ENCODE measurements around the gene CHN2. TPM values are rescaled to one million over a fixed set of nuclear protein-coding genes. Genes with fewer than 3 reads are reported as not detected.
A peak's percentile ranks its signal among the peaks of the same experiment; 100 is the strongest.

CHN2 gene
- total RNA-seq, 1 experiment from 2014 or later, result 5.0 TPM

DNA sequence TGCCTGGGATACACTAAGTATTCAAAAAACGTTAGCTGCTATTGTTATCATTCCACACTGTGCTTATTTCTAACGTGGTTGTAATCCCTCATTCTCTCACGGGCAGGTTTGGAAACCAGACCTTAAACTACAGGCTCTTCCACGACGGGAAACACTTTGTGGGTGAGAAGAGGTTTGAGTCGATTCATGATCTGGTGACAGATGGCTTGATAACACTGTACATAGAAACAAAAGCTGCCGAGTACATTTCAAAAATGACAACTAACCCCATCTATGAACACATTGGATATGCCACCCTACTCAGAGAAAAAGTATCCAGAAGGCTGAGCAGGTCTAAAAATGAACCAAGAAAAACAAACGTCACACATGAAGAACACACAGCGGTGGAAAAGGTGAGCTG, 205.9 kb downstream of the CHN2 start:
- ChIA-PET POLR2A (no interaction called here), CTCF (interaction anchor here (1.4 to 2.0 kb wide), 2 partner anchors 211 to 478 kb away, joined by 3 to 13 read pairs; no protein-coding TSS in a partner anchor)
- ATAC-seq (no peak), DNase-seq (ENCODE audit: low spot score) (no peak)
- Mint-ChIP-seq H3K4me3 (no peak overlapping the region), H3K27ac (no peak overlapping the region), H3K9me3 (no peaks in the 10 kb centered on the region), H3K4me1 (peaks cover 7% of the 10 kb centered on the region; the same call in 1 of the 2 replicates), H3K27me3 (ENCODE audit: low read depth) (no peaks in the 10 kb centered on the region), H3K36me3 (no peaks in the 10 kb centered on the region)
- no peak for TF ChIP-seq GTF2I (CRISPR knock-in tag; conservative IDR thresholded peaks at IDR 0.05)
- TF ChIP-seq NR3C1 (CRISPR knock-in tag; conservative IDR thresholded peaks at IDR 0.05; ENCODE audit: low read depth), result no peak
- TF ChIP-seq, protein P1, sequence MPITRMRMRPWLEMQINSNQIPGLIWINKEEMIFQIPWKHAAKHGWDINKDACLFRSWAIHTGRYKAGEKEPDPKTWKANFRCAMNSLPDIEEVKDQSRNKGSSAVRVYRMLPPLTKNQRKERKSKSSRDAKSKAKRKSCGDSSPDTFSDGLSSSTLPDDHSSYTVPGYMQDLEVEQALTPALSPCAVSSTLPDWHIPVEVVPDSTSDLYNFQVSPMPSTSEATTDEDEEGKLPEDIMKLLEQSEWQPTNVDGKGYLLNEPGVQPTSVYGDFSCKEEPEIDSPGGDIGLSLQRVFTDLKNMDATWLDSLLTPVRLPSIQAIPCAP (CRISPR knock-in tag; IDR thresholded peaks at IDR 0.05), result no peak
- TF ChIP-seq, protein P2, sequence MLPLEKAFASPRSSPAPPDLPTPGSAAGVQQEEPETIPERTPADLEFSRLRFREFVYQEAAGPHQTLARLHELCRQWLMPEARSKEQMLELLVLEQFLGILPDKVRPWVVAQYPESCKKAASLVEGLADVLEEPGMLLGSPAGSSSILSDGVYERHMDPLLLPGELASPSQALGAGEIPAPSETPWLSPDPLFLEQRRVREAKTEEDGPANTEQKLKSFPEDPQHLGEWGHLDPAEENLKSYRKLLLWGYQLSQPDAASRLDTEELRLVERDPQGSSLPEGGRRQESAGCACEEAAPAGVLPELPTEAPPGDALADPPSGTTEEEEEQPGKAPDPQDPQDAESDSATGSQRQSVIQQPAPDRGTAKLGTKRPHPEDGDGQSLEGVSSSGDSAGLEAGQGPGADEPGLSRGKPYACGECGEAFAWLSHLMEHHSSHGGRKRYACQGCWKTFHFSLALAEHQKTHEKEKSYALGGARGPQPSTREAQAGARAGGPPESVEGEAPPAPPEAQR (CRISPR knock-in tag; IDR thresholded peaks at IDR 0.05), result no peak
- TF ChIP-seq, protein P3, sequence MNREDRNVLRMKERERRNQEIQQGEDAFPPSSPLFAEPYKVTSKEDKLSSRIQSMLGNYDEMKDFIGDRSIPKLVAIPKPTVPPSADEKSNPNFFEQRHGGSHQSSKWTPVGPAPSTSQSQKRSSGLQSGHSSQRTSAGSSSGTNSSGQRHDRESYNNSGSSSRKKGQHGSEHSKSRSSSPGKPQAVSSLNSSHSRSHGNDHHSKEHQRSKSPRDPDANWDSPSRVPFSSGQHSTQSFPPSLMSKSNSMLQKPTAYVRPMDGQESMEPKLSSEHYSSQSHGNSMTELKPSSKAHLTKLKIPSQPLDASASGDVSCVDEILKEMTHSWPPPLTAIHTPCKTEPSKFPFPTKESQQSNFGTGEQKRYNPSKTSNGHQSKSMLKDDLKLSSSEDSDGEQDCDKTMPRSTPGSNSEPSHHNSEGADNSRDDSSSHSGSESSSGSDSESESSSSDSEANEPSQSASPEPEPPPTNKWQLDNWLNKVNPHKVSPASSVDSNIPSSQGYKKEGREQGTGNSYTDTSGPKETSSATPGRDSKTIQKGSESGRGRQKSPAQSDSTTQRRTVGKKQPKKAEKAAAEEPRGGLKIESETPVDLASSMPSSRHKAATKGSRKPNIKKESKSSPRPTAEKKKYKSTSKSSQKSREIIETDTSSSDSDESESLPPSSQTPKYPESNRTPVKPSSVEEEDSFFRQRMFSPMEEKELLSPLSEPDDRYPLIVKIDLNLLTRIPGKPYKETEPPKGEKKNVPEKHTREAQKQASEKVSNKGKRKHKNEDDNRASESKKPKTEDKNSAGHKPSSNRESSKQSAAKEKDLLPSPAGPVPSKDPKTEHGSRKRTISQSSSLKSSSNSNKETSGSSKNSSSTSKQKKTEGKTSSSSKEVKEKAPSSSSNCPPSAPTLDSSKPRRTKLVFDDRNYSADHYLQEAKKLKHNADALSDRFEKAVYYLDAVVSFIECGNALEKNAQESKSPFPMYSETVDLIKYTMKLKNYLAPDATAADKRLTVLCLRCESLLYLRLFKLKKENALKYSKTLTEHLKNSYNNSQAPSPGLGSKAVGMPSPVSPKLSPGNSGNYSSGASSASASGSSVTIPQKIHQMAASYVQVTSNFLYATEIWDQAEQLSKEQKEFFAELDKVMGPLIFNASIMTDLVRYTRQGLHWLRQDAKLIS (CRISPR knock-in tag; IDR thresholded peaks at IDR 0.05; ENCODE audit: borderline replicate concordance), result no peak
- no peak for TF ChIP-seq SP1 (CRISPR knock-in tag; conservative IDR thresholded peaks at IDR 0.05)
- TF ChIP-seq, protein P4, sequence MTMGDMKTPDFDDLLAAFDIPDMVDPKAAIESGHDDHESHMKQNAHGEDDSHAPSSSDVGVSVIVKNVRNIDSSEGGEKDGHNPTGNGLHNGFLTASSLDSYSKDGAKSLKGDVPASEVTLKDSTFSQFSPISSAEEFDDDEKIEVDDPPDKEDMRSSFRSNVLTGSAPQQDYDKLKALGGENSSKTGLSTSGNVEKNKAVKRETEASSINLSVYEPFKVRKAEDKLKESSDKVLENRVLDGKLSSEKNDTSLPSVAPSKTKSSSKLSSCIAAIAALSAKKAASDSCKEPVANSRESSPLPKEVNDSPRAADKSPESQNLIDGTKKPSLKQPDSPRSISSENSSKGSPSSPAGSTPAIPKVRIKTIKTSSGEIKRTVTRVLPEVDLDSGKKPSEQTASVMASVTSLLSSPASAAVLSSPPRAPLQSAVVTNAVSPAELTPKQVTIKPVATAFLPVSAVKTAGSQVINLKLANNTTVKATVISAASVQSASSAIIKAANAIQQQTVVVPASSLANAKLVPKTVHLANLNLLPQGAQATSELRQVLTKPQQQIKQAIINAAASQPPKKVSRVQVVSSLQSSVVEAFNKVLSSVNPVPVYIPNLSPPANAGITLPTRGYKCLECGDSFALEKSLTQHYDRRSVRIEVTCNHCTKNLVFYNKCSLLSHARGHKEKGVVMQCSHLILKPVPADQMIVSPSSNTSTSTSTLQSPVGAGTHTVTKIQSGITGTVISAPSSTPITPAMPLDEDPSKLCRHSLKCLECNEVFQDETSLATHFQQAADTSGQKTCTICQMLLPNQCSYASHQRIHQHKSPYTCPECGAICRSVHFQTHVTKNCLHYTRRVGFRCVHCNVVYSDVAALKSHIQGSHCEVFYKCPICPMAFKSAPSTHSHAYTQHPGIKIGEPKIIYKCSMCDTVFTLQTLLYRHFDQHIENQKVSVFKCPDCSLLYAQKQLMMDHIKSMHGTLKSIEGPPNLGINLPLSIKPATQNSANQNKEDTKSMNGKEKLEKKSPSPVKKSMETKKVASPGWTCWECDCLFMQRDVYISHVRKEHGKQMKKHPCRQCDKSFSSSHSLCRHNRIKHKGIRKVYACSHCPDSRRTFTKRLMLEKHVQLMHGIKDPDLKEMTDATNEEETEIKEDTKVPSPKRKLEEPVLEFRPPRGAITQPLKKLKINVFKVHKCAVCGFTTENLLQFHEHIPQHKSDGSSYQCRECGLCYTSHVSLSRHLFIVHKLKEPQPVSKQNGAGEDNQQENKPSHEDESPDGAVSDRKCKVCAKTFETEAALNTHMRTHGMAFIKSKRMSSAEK (CRISPR knock-in tag; IDR thresholded peaks at IDR 0.05; ENCODE audit: borderline replicate concordance), result no peak
- TF ChIP-seq ELF4 (CRISPR knock-in tag; IDR thresholded peaks at IDR 0.05; ENCODE audit: low read depth), result no peak
- no peak for TF ChIP-seq ESRRA (CRISPR knock-in tag; IDR thresholded peaks at IDR 0.05; ENCODE audit: borderline replicate concordance)
- no peak for TF ChIP-seq TEAD4 (CRISPR knock-in tag; IDR thresholded peaks at IDR 0.05)

DNA sequence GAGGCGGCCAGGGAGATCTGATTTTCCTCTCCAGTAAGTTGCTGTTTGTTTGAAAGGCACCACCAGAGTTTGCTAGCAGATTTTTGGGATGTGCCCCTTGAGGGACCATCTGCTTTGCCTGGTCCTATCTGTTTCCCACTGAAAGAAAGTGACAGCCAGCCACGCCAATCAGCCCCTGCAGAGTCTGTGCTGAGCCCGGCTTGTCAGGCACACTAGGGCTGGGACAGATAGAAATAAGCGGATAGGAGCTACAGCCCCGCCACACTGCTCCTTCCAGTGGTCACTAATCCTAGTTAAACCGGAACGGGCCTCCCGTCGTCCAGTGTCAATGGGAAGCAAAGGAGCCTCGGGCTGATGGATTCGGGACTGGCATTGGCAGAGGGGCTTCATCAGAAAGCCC, 207.2 kb downstream of the CHN2 start:
- CTCF ChIA-PET, result interaction anchor here (0.8 to 2.0 kb wide), 3 partner anchors 212 to 480 kb away, joined by 3 to 13 read pairs (median 3); no protein-coding TSS in a partner anchor
- no peak overlapping the region for H3K4me3 Mint-ChIP-seq
- peaks cover 8% of the 10 kb centered on the region for H3K4me1 Mint-ChIP-seq
- no peaks in the 10 kb centered on the region for H3K27me3 Mint-ChIP-seq (ENCODE audit: low read depth)
- no peaks in the 10 kb centered on the region for H3K9me3 Mint-ChIP-seq
- POLR2A ChIA-PET, result no interaction called here
- DNase-seq (ENCODE audit: low spot score) (no peak), ATAC-seq (peak; percentile 20; the same call in 1 of the 2 replicates)
- H3K27ac Mint-ChIP-seq, result no peak overlapping the region
- no peaks in the 10 kb centered on the region for H3K36me3 Mint-ChIP-seq
- TF ChIP-seq, protein P5, sequence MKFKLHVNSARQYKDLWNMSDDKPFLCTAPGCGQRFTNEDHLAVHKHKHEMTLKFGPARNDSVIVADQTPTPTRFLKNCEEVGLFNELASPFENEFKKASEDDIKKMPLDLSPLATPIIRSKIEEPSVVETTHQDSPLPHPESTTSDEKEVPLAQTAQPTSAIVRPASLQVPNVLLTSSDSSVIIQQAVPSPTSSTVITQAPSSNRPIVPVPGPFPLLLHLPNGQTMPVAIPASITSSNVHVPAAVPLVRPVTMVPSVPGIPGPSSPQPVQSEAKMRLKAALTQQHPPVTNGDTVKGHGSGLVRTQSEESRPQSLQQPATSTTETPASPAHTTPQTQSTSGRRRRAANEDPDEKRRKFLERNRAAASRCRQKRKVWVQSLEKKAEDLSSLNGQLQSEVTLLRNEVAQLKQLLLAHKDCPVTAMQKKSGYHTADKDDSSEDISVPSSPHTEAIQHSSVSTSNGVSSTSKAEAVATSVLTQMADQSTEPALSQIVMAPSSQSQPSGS (CRISPR knock-in tag; IDR thresholded peaks at IDR 0.05; ENCODE audit: borderline replicate concordance, low read depth), result no peak
- TF ChIP-seq, protein P6, sequence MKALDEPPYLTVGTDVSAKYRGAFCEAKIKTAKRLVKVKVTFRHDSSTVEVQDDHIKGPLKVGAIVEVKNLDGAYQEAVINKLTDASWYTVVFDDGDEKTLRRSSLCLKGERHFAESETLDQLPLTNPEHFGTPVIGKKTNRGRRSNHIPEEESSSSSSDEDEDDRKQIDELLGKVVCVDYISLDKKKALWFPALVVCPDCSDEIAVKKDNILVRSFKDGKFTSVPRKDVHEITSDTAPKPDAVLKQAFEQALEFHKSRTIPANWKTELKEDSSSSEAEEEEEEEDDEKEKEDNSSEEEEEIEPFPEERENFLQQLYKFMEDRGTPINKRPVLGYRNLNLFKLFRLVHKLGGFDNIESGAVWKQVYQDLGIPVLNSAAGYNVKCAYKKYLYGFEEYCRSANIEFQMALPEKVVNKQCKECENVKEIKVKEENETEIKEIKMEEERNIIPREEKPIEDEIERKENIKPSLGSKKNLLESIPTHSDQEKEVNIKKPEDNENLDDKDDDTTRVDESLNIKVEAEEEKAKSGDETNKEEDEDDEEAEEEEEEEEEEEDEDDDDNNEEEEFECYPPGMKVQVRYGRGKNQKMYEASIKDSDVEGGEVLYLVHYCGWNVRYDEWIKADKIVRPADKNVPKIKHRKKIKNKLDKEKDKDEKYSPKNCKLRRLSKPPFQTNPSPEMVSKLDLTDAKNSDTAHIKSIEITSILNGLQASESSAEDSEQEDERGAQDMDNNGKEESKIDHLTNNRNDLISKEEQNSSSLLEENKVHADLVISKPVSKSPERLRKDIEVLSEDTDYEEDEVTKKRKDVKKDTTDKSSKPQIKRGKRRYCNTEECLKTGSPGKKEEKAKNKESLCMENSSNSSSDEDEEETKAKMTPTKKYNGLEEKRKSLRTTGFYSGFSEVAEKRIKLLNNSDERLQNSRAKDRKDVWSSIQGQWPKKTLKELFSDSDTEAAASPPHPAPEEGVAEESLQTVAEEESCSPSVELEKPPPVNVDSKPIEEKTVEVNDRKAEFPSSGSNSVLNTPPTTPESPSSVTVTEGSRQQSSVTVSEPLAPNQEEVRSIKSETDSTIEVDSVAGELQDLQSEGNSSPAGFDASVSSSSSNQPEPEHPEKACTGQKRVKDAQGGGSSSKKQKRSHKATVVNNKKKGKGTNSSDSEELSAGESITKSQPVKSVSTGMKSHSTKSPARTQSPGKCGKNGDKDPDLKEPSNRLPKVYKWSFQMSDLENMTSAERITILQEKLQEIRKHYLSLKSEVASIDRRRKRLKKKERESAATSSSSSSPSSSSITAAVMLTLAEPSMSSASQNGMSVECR (CRISPR knock-in tag; IDR thresholded peaks at IDR 0.05; ENCODE audit: borderline replicate concordance), result no peak
- TF ChIP-seq, protein P3 (CRISPR knock-in tag; IDR thresholded peaks at IDR 0.05; ENCODE audit: borderline replicate concordance), result no peak
- no peak for TF ChIP-seq IRF2 (CRISPR knock-in tag; IDR thresholded peaks at IDR 0.05; ENCODE audit: borderline replicate concordance, low read depth)

Measured in WTC11 (cell line).